OCI-LY3 (cell line): ENCODE data around the gene NEU1.

Source experiments
- EZH2phosphoT487 ChIP-seq: fragments of 200-600 bp; shearing (Covaris generic); IDR thresholded peaks from 2 replicates; pipeline ENCODE4 v1.6.1; 2018; ENCODE audit warnings: antibody characterized with exemption, mixed run types, low read depth
- TF ChIP-seq, protein P1 (sequence below): fragments of 200-600, 300-600 bp; sonication (generic); IDR thresholded peaks from 2 replicates; pipeline ENCODE4 v1.5.1; 2014; ENCODE audit warnings: antibody characterized with exemption, low read length, low read depth

GRCh38 chr6:31905041-31905440, 42.4 kb upstream of the NEU1 start:
- TF ChIP-seq, protein P1, sequence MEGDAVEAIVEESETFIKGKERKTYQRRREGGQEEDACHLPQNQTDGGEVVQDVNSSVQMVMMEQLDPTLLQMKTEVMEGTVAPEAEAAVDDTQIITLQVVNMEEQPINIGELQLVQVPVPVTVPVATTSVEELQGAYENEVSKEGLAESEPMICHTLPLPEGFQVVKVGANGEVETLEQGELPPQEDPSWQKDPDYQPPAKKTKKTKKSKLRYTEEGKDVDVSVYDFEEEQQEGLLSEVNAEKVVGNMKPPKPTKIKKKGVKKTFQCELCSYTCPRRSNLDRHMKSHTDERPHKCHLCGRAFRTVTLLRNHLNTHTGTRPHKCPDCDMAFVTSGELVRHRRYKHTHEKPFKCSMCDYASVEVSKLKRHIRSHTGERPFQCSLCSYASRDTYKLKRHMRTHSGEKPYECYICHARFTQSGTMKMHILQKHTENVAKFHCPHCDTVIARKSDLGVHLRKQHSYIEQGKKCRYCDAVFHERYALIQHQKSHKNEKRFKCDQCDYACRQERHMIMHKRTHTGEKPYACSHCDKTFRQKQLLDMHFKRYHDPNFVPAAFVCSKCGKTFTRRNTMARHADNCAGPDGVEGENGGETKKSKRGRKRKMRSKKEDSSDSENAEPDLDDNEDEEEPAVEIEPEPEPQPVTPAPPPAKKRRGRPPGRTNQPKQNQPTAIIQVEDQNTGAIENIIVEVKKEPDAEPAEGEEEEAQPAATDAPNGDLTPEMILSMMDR, result no peak
- no peak for TF ChIP-seq EZH2phosphoT487
